GM19395 (cell line): Measurements from ENCODE around the gene ORC3.
"Not testable (repeated sequence)": the region's sequence is repeated elsewhere in the genome, so short reads cannot be mapped to it uniquely, and the experiment has no call there.

Experiments used
- ATAC-seq: cut with Tn5 transposase; IDR thresholded peaks from one replicate; pipeline ENCODE4 v1.9.1; 2021; ENCODE audit warnings: mild to moderate bottlenecking, moderate library complexity; ENCODE audit not compliant: unreplicated experiment

Gene ORC3

GRCh38 chr6:87690441-87690840 lies 100.5 kb downstream of the ORC3 start:
- no peak for ATAC-seq

- ATAC-seq = no peak
Measured at GRCh38 chr6:87692086-87692485, 102.2 kb downstream of the ORC3 start.

DNA sequence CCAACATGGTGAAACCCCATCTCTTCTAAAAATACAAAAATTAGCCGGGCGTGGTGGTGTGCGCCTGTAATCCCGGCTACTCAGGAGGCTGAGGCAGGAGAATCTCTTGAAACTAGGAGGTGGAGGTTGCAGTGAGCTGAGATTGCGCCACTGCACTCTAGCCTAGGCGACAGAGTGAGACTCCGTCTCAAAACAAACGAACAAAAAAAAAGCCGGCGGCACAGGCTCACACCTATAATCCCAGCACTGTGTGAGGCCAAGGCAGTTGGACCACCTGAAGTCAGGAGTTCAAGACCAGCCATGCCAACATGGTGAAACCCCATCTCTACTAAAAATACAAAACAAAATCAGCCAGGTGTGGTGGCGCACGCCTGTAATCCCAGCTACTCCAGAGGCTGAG lies 106.9 kb downstream of the ORC3 start:
- not testable (repeated sequence) for ATAC-seq

GRCh38 chr6:87697581-87698546 lies 107.9 kb downstream of the ORC3 start:
- ATAC-seq = no peak

DNA sequence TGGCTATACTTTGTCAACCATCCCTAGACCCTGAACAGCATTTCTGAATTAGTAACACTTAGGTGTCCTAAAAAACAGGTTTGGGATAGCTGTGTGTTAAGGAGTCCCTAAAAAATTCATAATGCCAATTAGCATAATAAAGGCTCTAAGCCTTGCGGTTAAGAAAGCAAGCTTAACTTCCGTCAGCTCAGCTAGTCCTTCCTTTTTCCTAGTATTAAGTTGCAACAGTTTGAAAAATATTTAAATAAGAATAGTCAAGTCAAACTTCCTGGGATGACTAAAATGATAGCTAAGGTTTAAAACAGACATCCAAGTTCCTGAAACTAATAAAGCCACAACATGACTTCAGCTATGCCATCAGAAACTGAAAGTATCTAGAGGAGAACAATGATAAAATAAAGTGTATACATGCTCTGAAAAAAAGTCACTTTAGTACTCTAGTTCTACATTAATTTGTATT lies 108.6 kb downstream of the ORC3 start:
- ATAC-seq = no peak

GRCh38 chr6:87699576-87699975 lies 109.6 kb downstream of the ORC3 start:
- no peak for ATAC-seq

DNA sequence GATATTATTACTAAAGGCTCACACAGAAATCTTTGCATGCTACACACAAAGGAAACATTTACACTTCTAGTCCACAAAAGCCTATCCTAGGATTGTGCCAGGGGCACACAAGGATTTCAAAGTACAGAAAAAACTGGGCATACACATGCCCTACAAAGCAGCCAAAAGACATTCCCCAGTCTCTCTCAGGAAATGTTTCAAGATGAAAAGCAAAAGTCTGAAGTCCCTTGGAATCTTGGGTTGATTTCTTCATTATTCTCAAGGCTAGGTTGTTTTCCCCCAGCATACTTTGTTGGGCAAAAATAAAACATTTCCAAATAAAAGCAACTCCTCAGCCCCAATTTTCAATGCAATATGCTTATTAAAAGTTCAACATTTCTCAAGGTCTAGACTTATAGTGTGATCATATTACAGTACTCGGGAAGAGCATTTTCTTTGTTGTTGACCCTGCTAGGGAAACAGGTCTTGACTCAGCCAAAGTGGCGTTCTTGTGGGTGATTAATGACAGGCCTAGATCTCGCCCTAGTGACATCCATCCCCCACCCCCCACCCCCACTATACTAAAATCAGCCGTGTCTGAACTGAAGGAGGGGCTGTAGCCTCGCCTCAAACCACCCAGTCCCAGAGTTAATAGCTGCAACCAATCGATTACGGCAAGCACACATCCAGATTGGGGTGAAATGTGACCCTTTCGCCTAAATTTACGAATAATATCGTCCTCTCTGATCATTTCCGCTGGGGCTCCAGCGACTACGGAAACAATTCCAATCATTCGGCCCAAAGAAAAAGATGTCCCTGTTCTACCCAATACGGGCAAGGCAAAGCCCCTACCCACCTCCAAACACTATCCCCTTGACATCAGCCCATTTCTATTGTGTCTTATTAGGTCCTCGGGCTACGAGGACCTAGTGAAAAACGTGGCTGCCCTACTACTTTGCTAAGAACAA lies 110.7 kb downstream of the ORC3 start:
- ATAC-seq = no peak

- peak; percentile 0 for ATAC-seq
Measured at GRCh38 chr6:87701344-87701675, 111.4 kb downstream of the ORC3 start.

DNA sequence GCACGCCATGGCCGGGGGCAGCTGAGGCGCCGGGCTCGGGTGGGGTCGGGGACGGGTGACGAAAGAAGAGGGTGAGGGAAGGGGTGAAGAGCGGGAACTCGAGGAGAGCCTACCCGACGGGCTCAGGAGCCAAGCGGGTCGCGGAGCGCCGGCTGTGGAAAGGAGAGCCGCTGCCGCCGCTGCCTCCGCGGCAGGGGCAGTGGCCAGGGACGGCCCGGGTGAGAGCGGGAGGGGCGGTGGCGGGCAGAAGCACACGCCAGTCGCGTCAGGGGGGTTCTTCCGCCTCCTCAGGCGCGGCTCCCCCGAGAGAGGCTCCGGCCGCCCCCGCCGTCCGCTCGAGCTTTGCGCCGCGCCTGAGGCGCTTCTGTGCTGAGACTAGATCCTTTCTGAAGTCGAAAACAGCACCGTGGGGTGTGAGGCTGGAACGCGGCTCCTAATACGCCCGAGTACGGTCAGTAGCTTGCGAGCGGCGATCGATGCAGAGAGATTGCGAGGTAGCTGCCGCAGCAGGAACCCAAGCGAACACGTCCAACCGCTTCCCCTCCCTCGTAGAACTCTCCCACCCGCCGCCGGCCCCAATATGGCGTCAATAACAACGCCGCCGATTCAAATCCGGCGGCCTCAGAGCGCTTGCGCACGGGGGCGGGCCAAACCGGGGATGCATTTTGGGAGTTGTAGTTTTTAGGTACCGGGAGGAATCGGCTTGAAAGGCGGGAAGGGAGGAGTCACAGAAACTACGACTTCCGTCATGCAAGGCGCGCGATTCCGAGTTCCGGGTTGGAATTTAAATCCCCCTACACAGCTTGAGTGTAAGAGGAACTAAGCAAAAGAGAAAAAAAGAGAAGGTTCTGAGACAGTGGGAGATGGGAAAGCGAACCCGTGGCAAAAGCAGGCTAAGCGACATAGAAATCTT lies 112.0 kb downstream of the ORC3 start, which contains the start of gene AKIRIN2:
Gene AKIRIN2, minus strand, starts transcription at position 558 of the 913 bp plus-strand sequence. Its CDS starts 549 bp downstream, at position 9.
- peak; percentile 73 for ATAC-seq

GRCh38 chr6:87702589-87702945 lies 112.6 kb downstream of the ORC3 start:
- ATAC-seq = peak; percentile 27

GRCh38 chr6:87703039-87703438 lies 113.1 kb downstream of the ORC3 start:
- not testable (repeated sequence) for ATAC-seq

GRCh38 chr6:87705070-87705691 lies 115.2 kb downstream of the ORC3 start:
- ATAC-seq = peak; percentile 58

DNA sequence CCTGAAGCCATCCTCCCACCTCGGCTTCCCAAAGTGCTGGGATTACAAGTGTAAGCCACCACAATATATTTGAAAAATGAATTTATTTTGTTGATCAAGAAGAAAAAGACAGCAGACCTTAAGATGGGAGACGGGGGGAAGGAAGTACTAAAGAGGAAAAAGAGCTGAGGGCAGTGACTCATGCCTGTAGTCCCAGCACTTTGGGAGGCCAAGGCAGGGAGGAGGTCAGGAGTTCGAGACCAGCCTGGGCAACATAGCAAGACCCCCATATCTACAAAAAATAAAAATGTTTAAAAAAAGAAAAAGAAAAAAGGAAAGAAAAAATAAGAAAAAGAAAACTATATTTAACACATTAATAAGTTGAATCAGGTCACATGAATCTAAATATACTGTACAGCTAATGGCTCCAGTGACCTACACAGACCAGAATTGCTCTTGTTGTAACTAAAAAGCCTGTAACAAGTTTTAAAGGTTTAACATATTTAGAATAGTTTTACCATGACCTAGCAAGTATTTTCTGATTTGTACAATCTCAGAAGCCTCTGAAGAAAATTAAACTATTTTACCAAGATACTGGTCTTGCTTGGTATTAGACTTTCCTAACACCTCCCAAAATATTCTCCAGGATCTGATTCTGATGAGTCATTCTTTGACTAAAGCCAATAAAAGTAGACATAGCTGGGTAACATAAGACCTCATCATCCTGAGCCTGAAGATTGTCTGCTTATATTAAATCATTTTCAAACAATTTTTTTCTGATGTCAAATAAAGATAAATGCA lies 116.4 kb downstream of the ORC3 start:
- ATAC-seq = no peak

GRCh38 chr6:87708581-87709427 lies 118.9 kb downstream of the ORC3 start:
- not testable (repeated sequence) for ATAC-seq

DNA sequence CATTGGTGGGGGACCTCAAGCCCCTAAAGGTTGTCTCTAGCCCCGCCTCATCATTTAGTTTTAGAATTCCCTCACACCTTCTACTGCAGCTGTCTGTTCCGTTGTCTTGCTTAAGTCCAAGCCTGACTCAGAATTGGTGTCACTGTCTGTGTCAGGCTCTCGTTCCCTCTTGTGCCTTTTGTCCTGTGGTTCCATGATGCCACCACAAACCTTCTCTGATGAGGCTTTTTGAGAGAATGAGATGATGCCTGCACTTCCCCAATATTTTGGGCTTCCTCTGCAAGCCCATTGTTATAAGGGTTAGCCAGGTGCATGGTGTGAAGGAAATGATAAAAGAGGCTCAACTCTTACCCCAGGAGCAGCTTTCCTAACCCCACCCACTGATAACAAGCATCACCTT lies 120.2 kb downstream of the ORC3 start:
- no peak for ATAC-seq

- not testable (repeated sequence) for ATAC-seq
Measured at GRCh38 chr6:87712713-87713112, 122.8 kb downstream of the ORC3 start.

- no peak for ATAC-seq
Measured at GRCh38 chr6:87714093-87714842, 124.3 kb downstream of the ORC3 start.
